GM12865 (cell line): ENCODE measurements around the gene THUMPD2.
"Not testable (repeated sequence)": the region's sequence is repeated elsewhere in the genome, so short reads cannot be mapped to it uniquely, and the experiment has no call there.

ENCODE experiments used
- DNase-seq: peaks from one replicate; pipeline ENCODE4 v3.0.0; 2010; ENCODE audit warnings: low read depth
- H3K4me3 ChIP-seq: 2 replicates; pipeline ENCODE4 v1.5.1; 2011; ENCODE audit warnings: mild to moderate bottlenecking, low read depth, low read length, control low read depth
- CTCF ChIP-seq: IDR thresholded peaks from 2 replicates; pipeline ENCODE4 v1.5.1; 2011; ENCODE audit warnings: low read length, control low read depth, low read depth, inconsistent platforms; ENCODE audit not compliant: insufficient read depth; ENCODE audit errors: missing control alignments

The THUMPD2 gene

GRCh38 chr2:39796134-39796533, 17.1 kb upstream of the THUMPD2 start:
- no peak for DNase-seq

GRCh38 chr2:39790216-39790818, 11.3 kb upstream of the THUMPD2 start:
- not testable (repeated sequence) for H3K4me3 ChIP-seq, DNase-seq

More at GRCh38 chr2:39796134-39796533, 17.1 kb upstream of the THUMPD2 start:
- TF ChIP-seq CTCF: no peak
- no peak overlapping the region for H3K4me3 ChIP-seq

- no peak overlapping the region for H3K4me3 ChIP-seq
- no peak for TF ChIP-seq CTCF
- DNase-seq: no peak
Observed at GRCh38 chr2:39787950-39788349, 8.9 kb upstream of the THUMPD2 start.

- no peak for TF ChIP-seq CTCF
- DNase-seq: no peak
- no peak overlapping the region for H3K4me3 ChIP-seq
Observed at GRCh38 chr2:39786761-39787522, 7.9 kb upstream of the THUMPD2 start.

GRCh38 chr2:39782591-39782990, 3.5 kb upstream of the THUMPD2 start:
- TF ChIP-seq CTCF: no peak
- H3K4me3 ChIP-seq: no peak overlapping the region
- DNase-seq: no peak

GRCh38 chr2:39781697-39782096, 2.6 kb upstream of the THUMPD2 start:
- no peak for TF ChIP-seq CTCF
- no peak overlapping the region for H3K4me3 ChIP-seq
- no peak for DNase-seq

- H3K4me3 ChIP-seq: no peak overlapping the region
- no peak for TF ChIP-seq CTCF
- DNase-seq: no peak
Observed at GRCh38 chr2:39780825-39781600, 2.0 kb upstream of the THUMPD2 start.
